Upper lobe of left lung (tissue), 6 donors: ENCODE results near the gene TBX6. TPM values are rescaled to one million over a fixed set of nuclear protein-coding genes. Genes with fewer than 3 reads are reported as not detected.
A peak's percentile ranks its signal among the peaks of the same experiment; 100 is the strongest.
"Not testable (repeated sequence)": the region's sequence is repeated elsewhere in the genome, so short reads cannot be mapped to it uniquely, and the experiment has no call there.

ENCODE experiments used
- ATAC-seq, 2 donors: fragments of 200-7000 bp; cut with Tn5 transposase; one replicate each; pipeline ENCODE4 v1.9.1; 2022; ENCODE audit warnings: mild to moderate bottlenecking in 2 of 2, moderate library complexity in 2 of 2; ENCODE audit not compliant: low FRiP score in 2 of 2
- DNase-seq, 2 donors: peaks; one replicate each; pipeline ENCODE4 v3.0.0-alpha.2; 2019 to 2020
- H3K27ac ChIP-seq, 4 donors: fragments of 200-600 bp; sonication (generic); one replicate each; pipeline ENCODE4 v1.5.1; 2016 to 2019
- H3K27me3 ChIP-seq, 4 donors: fragments of 200-600 bp; sonication (generic); one replicate each; pipeline ENCODE4 v1.5.1; 2017 to 2019
- H3K36me3 ChIP-seq, 4 donors: fragments of 200-600 bp; sonication (generic); one replicate each; pipeline ENCODE4 v1.5.1; 2016 to 2019
- H3K4me1 ChIP-seq, 4 donors: fragments of 200-600 bp; sonication (generic); one replicate each; pipeline ENCODE4 v1.5.1; 2018 to 2019
- H3K4me3 ChIP-seq, 4 donors: fragments of 200-600 bp; sonication (generic); one replicate each; pipeline ENCODE4 v1.5.1; 2017 to 2019; ENCODE audit warnings: mild to moderate bottlenecking in 2 of 4, moderate library complexity in 1 of 4
- H3K9me3 ChIP-seq, 4 donors: fragments of 200-600 bp; sonication (generic); one replicate each; pipeline ENCODE4 v1.5.1; 2018 to 2019
- CTCF ChIP-seq, 6 experiments: fragments of 450-650 bp in 4 of 6; fragments of 200-600 bp in 2 of 6; sonication (generic) in 2 of 6; IDR thresholded peaks; one replicate each; pipeline ENCODE4 v1.5.1; 2016 to 2019; ENCODE audit warnings: antibody characterized with exemption in 6 of 6
- EP300 ChIP-seq, 4 donors: sonication (generic); formaldehyde crosslinking; IDR thresholded peaks; one replicate each; pipeline ENCODE4 v1.5.1; 2017; ENCODE audit warnings: antibody characterized with exemption in 4 of 4, control low read depth in 2 of 4
- POLR2A ChIP-seq, 4 donors: fragments of 450-650 bp; IDR thresholded peaks; one replicate each; pipeline ENCODE4 v1.5.1; 2016 to 2017; ENCODE audit warnings: antibody characterized with exemption in 4 of 4, mild to moderate bottlenecking in 2 of 4
- POLR2AphosphoS5 ChIP-seq, 2 donors: sonication (generic); formaldehyde crosslinking; IDR thresholded peaks; one replicate each; pipeline ENCODE4 v1.5.1; 2017; ENCODE audit warnings: antibody characterized with exemption in 2 of 2
- WGBS, 2 donors: methylation state at CpG; one replicate each; pipeline ENCODE4 v1.1.5; 2017 to 2018; 5-methylcytosine and 5-hydroxymethylcytosine counted together
- total RNA-seq, 6 donors: library from RNA; depleted of rRNA in 4 of 6; stranded (reverse); fragments of >200 nt in 4 of 6; gene quantifications; one replicate each; pipeline versions ENCODE4 v1.1.0 to v1.2.1, GENCODE V29; 2016 to 2021
- donor health status: DM: no; HTN: no; CAD: no; lungs with moderate emphysema.
- donor health status: DM: no; HTN: yes; CAD: no; lungs with severe emphysema.

The TBX6 gene
- total RNA-seq, 6 donors from 2014 or later = 0.69 to 9.4 (median 1.4) TPM

GRCh38 chr16:30116291-30117207, 24.8 kb upstream of the TBX6 start:
- H3K27me3 ChIP-seq = no peaks in the 10 kb centered on the region
- peaks cover 10 to 94% (median 60%) of the 10 kb centered on the region in 4 donors for H3K36me3 ChIP-seq
- no peaks in the 10 kb centered on the region for H3K9me3 ChIP-seq
- 91 to 96% methylated on average over 13 to 14 of the region's 16 CpGs for WGBS, 2 donors
- no peak for TF ChIP-seq CTCF (IDR thresholded peaks at IDR 0.05)
- no peak for TF ChIP-seq EP300 (IDR thresholded peaks at IDR 0.05)
- no peak for TF ChIP-seq POLR2AphosphoS5 (IDR thresholded peaks at IDR 0.05)
- no peak for TF ChIP-seq POLR2A (IDR thresholded peaks at IDR 0.05)
- ATAC-seq = no peak
- no peak overlapping the region for H3K27ac ChIP-seq
- peaks cover 16 to 51% (median 27%) of the 10 kb centered on the region in 4 donors for H3K4me1 ChIP-seq
- no peak for DNase-seq
- no peak overlapping the region for H3K4me3 ChIP-seq

GRCh38 chr16:30115238-30115637, 23.5 kb upstream of the TBX6 start:
- Histone ChIP-seq H3K4me3 (no peak overlapping the region), H3K27ac (peak overlapping the region in 3 of 4 donors; percentile 10 to 67 (median 36)), H3K36me3 (peaks cover 10 to 97% (median 66%) of the 10 kb centered on the region in 4 donors), H3K9me3 (no peaks in the 10 kb centered on the region), H3K4me1 (peaks cover 9 to 38% (median 17%) of the 10 kb centered on the region in 4 donors), H3K27me3 (no peaks in the 10 kb centered on the region)
- no peak for TF ChIP-seq CTCF (IDR thresholded peaks at IDR 0.05)
- no peak for TF ChIP-seq EP300 (IDR thresholded peaks at IDR 0.05)
- no peak for TF ChIP-seq POLR2AphosphoS5 (IDR thresholded peaks at IDR 0.05)
- no peak for TF ChIP-seq POLR2A (IDR thresholded peaks at IDR 0.05)
- ATAC-seq = peak; percentile 2 to 64
- 71 to 77% methylated on average over 7 of the region's 7 CpGs for WGBS, 2 donors
- peak in 1 of 2 donors; percentile 72 for DNase-seq

GRCh38 chr16:30114833-30115232, 23.1 kb upstream of the TBX6 start:
- H3K27me3 ChIP-seq, ATAC-seq, H3K9me3 ChIP-seq, H3K4me3 ChIP-seq, DNase-seq: not testable (repeated sequence)
- peak overlapping the region in 3 of 4 donors; percentile 30 to 67 (median 66) for H3K27ac ChIP-seq
- peaks cover 10 to 97% (median 64%) of the 10 kb centered on the region in 4 donors for H3K36me3 ChIP-seq
- WGBS, 2 donors = 87 to 92% methylated on average over 7 of the region's 7 CpGs
- H3K4me1 ChIP-seq = peaks cover 9 to 34% (median 15%) of the 10 kb centered on the region in 4 donors

GRCh38 chr16:30114411-30114810, 22.7 kb upstream of the TBX6 start:
- Histone ChIP-seq H3K4me3 (no peak overlapping the region), H3K9me3 (no peaks in the 10 kb centered on the region), H3K27me3 (no peaks in the 10 kb centered on the region), H3K36me3 (peaks cover 10 to 97% (median 62%) of the 10 kb centered on the region in 4 donors), H3K27ac (peak overlapping the region in 3 of 4 donors; percentile 30 to 67 (median 66)), H3K4me1 (peaks cover 9 to 32% (median 15%) of the 10 kb centered on the region in 4 donors)
- TF ChIP-seq CTCF (IDR thresholded peaks at IDR 0.05) = no peak
- no peak for TF ChIP-seq EP300 (IDR thresholded peaks at IDR 0.05)
- no peak for TF ChIP-seq POLR2AphosphoS5 (IDR thresholded peaks at IDR 0.05)
- no peak for TF ChIP-seq POLR2A (IDR thresholded peaks at IDR 0.05)
- DNase-seq (no peak), ATAC-seq (no peak)
- WGBS, 2 donors = 66 to 94% methylated on average over 9 of the region's 11 CpGs

- DNase-seq (peak in 1 of 2 donors; percentile 64), ATAC-seq (peak in 1 of 2 donors; percentile 2)
- H3K4me3 ChIP-seq = no peak overlapping the region
- peaks cover 9 to 32% (median 15%) of the 10 kb centered on the region in 4 donors for H3K4me1 ChIP-seq
- 89% methylated on average over 6 to 20 of the region's 20 CpGs for WGBS, 2 donors
- no peaks in the 10 kb centered on the region for H3K27me3 ChIP-seq
- H3K9me3 ChIP-seq = no peaks in the 10 kb centered on the region
- peaks cover 10 to 96% (median 63%) of the 10 kb centered on the region in 4 donors for H3K36me3 ChIP-seq
- TF ChIP-seq EP300 (IDR thresholded peaks at IDR 0.05) (no peak), POLR2AphosphoS5 (IDR thresholded peaks at IDR 0.05) (no peak), CTCF (IDR thresholded peaks at IDR 0.05) (no peak), POLR2A (IDR thresholded peaks at IDR 0.05) (no peak)
- H3K27ac ChIP-seq = peak overlapping the region in 3 of 4 donors; percentile 21 to 67 (median 66)
Observed at GRCh38 chr16:30113711-30114333, 22.1 kb upstream of the TBX6 start.
